K562 (cell line): Measurements from ENCODE around the gene PET100. TPM values are rescaled to one million over a fixed set of nuclear protein-coding genes. Genes with fewer than 3 reads are reported as not detected.

Source experiments
- BCOR ChIP-seq: fragments of 450-650 bp; IDR thresholded peaks from 2 replicates; pipeline ENCODE4 v1.6.1; 2016
- EP300 ChIP-seq: IDR thresholded peaks from 2 replicates; pipeline ENCODE4 v1.6.1; 2012; ENCODE audit warnings: low read length, improper control_type of control experiment
- ESRRB ChIP-seq: fragments of 250-450 bp; sonication (Bioruptor Pico); IDR thresholded peaks from 2 replicates; pipeline ENCODE4 v1.5.0; 2020; ENCODE audit warnings: mild to moderate bottlenecking, moderate library complexity, borderline replicate concordance
- KLF6 ChIP-seq: fragments of 250-450 bp; sonication (Bioruptor Pico); IDR thresholded peaks from 2 replicates; pipeline ENCODE4 v1.4.0; 2020; ENCODE audit warnings: mild to moderate bottlenecking, moderate library complexity, borderline replicate concordance
- LEF1 ChIP-seq: fragments of 450-650 bp; IDR thresholded peaks from 2 replicates; pipeline ENCODE4 v1.6.1; 2016; ENCODE audit warnings: mild to moderate bottlenecking
- MAFK ChIP-seq: IDR thresholded peaks from 2 replicates; pipeline ENCODE4 v1.6.1; 2011; ENCODE audit warnings: low read length, improper control_type of control experiment
- PRPF4 ChIP-seq: fragments of 200-400 bp; formaldehyde crosslinking; IDR thresholded peaks from one replicate; pipeline ENCODE4 v1.6.1; 2017; ENCODE audit warnings: low read length, low read depth, mild to moderate bottlenecking; ENCODE audit not compliant: insufficient read depth, poor library complexity, severe bottlenecking
- SIN3A ChIP-seq, 2 experiments: fragments of 150-350 bp in 1 of 2; IDR thresholded peaks; 2 replicates each; pipeline ENCODE4 v1.6.1; 2011 to 2016; ENCODE audit warnings: borderline replicate concordance in 2 of 2, low read depth in 2 of 2, low read length in 2 of 2, mild to moderate bottlenecking in 2 of 2, moderate library complexity in 2 of 2; ENCODE audit not compliant: control insufficient read depth in 1 of 2
- SMAD4 ChIP-seq: fragments of 250-450 bp; sonication (Bioruptor Pico); conservative IDR thresholded peaks from 2 replicates; pipeline ENCODE4 v1.8.0; 2021; ENCODE audit warnings: inconsistent platforms, mild to moderate bottlenecking, moderate library complexity
- TCF3 ChIP-seq: sonication (generic); formaldehyde crosslinking; IDR thresholded peaks from 2 replicates; pipeline ENCODE4 v1.4.0; 2020; ENCODE audit warnings: mild to moderate bottlenecking, missing genetic modification reagents
- THRAP3 ChIP-seq: fragments of 450-650 bp; IDR thresholded peaks from 2 replicates; pipeline ENCODE4 v1.6.1; 2016; ENCODE audit warnings: mild to moderate bottlenecking, inconsistent platforms, borderline replicate concordance
- ZBED1 ChIP-seq: IDR thresholded peaks from 2 replicates; pipeline ENCODE4 v1.6.1; 2014
- ZNF282 ChIP-seq: sonication (generic); formaldehyde crosslinking; IDR thresholded peaks from 2 replicates; pipeline ENCODE4 v1.8.1; 2023; ENCODE audit warnings: missing genetic modification reagents
- ZNF766 ChIP-seq: fragments of 200-800 bp; sonication (Bioruptor generic); conservative IDR thresholded peaks from 2 replicates; pipeline ENCODE4 v1.6.1; 2016; ENCODE audit warnings: missing genetic modification characterization, missing compliant biosample characterization
- polyA plus RNA-seq, 8 experiments: library from polyadenylated mRNA; depleted of rRNA in 4 of 8; stranded (reverse) in 5 of 8; unstranded in 3 of 8; fragments of >200 nt; fragmentation: Nextera tagmentation in 2 of 8; fragmentation: Illumina TruSeq in 1 of 8; extraction: Ambion mirVana in 2 of 8; extraction: Trizol in 1 of 8; gene quantifications; 2 replicates each; pipeline versions ENCODE4 v1.2.1 to v1.2.3, GENCODE V29; 2011 to 2014; ENCODE audit warnings: inconsistent platforms in 1 of 8, missing spikeins in 1 of 8
- total RNA-seq, 7 experiments: library from RNA; depleted of rRNA in 6 of 7; stranded (reverse); fragments of >200 nt in 6 of 7; fragmentation: Illumina TruSeq in 2 of 7; extraction: Trizol in 2 of 7; gene quantifications; 2 replicates each; pipeline versions ENCODE4 v1.2.1 to v1.2.3, GENCODE V29; 2011 to 2021; ENCODE audit warnings: low replicate concordance in 1 of 7
- TF ChIP-seq, protein P1 (sequence below), 2 experiments: fragments of 450-650 bp in 1 of 2; sonication (generic) in 1 of 2; formaldehyde crosslinking; conservative IDR thresholded peaks; 2 replicates each; pipeline versions ENCODE4 v1.4.0 to v1.8.1; 2020 to 2022; ENCODE audit warnings: mild to moderate bottlenecking in 1 of 2, missing genetic modification reagents in 1 of 2
- TF ChIP-seq, protein P2 (sequence below): sonication (generic); formaldehyde crosslinking; IDR thresholded peaks from 2 replicates; pipeline ENCODE4 v1.8.1; 2023; ENCODE audit warnings: missing genetic modification reagents, mild to moderate bottlenecking, borderline replicate concordance
- TF ChIP-seq, protein P3 (sequence below): fragments of 200-800 bp; sonication (Bioruptor generic); IDR thresholded peaks from 2 replicates; pipeline ENCODE4 v1.6.1; 2017; ENCODE audit warnings: missing genetic modification characterization, missing compliant biosample characterization
- TF ChIP-seq, protein P4 (sequence below): IDR thresholded peaks from 2 replicates; pipeline ENCODE4 v1.6.1; 2011; ENCODE audit warnings: borderline replicate concordance, low read depth, mild to moderate bottlenecking, moderate library complexity, low read length; ENCODE audit not compliant: insufficient read depth, poor library complexity, severe bottlenecking

PET100 gene
- total and polyA plus RNA-seq, 9 of the 15 experiments (the other 6 are each of a cell fraction or from before 2014, with no cell fraction given), result 62.3 to 351 (median 98.3) TPM

DNA sequence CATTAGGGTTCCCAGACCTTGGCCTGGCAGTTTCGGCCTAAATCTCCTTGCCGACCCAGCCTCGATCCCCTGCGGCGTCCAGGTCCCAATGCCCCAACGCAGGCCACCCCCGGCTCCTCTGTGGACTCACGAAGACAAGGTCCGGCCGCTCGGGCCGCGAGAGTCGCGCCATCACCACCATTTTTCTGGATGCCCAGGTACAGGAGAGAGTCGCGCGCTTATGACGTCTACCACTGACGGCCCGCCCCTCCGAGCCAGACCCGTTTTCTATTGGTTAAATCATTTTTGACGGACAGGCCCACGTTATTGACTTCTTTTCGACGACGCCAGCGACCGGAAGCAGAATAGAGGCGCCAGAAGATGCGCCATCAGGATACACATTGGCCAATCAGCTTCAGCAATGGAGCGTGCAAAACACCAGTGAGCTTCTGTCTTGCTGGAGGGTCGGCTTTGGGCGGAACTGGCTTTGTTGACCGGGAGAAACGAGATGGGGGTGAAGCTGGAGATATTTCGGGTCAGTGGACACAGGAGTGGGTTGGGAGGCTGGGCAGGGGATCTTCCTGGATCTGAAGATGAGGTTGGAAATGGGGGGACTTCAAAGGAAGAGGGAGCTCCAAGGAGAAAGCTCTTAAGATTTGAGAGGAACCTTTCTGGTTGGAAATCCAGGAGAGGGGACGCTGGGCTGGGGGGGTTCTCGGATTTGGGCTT, at the start of gene PET100, which contains the start of gene XAB2 (continued):
- TF ChIP-seq, protein P1, sequence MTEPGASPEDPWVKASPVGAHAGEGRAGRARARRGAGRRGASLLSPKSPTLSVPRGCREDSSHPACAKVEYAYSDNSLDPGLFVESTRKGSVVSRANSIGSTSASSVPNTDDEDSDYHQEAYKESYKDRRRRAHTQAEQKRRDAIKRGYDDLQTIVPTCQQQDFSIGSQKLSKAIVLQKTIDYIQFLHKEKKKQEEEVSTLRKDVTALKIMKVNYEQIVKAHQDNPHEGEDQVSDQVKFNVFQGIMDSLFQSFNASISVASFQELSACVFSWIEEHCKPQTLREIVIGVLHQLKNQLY (CRISPR knock-in tag; conservative IDR thresholded peaks at IDR 0.05), result no peak
- TF ChIP-seq BCOR (no peak), LEF1 (no peak), MAFK (no peak; the same call in 1 of the 2 replicates), ZBED1 (no peak), SMAD4 (CRISPR knock-in tag) (no peak), KLF6 (CRISPR knock-in tag) (no peak), SIN3A (IDR thresholded peaks at IDR 0.05; ENCODE audit: borderline replicate concordance in 2 of 2, control insufficient read depth in 1 of 2, low read depth in 2 of 2, low read length in 2 of 2) (peak; percentile 49 to 81; a peak in 3 of 4 replicates), EP300 (no peak), ZNF282 (CRISPR knock-in tag) (no peak), ZNF766 (no peak), THRAP3 (no peak), PRPF4 (no peak), TCF3 (CRISPR knock-in tag) (no peak), ESRRB (no peak)
- TF ChIP-seq, protein P2, sequence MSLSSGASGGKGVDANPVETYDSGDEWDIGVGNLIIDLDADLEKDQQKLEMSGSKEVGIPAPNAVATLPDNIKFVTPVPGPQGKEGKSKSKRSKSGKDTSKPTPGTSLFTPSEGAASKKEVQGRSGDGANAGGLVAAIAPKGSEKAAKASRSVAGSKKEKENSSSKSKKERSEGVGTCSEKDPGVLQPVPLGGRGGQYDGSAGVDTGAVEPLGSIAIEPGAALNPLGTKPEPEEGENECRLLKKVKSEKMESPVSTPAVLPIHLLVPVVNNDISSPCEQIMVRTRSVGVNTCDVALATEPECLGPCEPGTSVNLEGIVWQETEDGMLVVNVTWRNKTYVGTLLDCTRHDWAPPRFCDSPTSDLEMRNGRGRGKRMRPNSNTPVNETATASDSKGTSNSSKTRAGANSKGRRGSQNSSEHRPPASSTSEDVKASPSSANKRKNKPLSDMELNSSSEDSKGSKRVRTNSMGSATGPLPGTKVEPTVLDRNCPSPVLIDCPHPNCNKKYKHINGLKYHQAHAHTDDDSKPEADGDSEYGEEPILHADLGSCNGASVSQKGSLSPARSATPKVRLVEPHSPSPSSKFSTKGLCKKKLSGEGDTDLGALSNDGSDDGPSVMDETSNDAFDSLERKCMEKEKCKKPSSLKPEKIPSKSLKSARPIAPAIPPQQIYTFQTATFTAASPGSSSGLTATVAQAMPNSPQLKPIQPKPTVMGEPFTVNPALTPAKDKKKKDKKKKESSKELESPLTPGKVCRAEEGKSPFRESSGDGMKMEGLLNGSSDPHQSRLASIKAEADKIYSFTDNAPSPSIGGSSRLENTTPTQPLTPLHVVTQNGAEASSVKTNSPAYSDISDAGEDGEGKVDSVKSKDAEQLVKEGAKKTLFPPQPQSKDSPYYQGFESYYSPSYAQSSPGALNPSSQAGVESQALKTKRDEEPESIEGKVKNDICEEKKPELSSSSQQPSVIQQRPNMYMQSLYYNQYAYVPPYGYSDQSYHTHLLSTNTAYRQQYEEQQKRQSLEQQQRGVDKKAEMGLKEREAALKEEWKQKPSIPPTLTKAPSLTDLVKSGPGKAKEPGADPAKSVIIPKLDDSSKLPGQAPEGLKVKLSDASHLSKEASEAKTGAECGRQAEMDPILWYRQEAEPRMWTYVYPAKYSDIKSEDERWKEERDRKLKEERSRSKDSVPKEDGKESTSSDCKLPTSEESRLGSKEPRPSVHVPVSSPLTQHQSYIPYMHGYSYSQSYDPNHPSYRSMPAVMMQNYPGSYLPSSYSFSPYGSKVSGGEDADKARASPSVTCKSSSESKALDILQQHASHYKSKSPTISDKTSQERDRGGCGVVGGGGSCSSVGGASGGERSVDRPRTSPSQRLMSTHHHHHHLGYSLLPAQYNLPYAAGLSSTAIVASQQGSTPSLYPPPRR, result no peak
- TF ChIP-seq, protein P3, sequence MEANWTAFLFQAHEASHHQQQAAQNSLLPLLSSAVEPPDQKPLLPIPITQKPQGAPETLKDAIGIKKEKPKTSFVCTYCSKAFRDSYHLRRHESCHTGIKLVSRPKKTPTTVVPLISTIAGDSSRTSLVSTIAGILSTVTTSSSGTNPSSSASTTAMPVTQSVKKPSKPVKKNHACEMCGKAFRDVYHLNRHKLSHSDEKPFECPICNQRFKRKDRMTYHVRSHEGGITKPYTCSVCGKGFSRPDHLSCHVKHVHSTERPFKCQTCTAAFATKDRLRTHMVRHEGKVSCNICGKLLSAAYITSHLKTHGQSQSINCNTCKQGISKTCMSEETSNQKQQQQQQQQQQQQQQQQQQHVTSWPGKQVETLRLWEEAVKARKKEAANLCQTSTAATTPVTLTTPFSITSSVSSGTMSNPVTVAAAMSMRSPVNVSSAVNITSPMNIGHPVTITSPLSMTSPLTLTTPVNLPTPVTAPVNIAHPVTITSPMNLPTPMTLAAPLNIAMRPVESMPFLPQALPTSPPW (CRISPR knock-in tag), result no peak; the same call in 1 of the 2 replicates
- TF ChIP-seq, protein P4, sequence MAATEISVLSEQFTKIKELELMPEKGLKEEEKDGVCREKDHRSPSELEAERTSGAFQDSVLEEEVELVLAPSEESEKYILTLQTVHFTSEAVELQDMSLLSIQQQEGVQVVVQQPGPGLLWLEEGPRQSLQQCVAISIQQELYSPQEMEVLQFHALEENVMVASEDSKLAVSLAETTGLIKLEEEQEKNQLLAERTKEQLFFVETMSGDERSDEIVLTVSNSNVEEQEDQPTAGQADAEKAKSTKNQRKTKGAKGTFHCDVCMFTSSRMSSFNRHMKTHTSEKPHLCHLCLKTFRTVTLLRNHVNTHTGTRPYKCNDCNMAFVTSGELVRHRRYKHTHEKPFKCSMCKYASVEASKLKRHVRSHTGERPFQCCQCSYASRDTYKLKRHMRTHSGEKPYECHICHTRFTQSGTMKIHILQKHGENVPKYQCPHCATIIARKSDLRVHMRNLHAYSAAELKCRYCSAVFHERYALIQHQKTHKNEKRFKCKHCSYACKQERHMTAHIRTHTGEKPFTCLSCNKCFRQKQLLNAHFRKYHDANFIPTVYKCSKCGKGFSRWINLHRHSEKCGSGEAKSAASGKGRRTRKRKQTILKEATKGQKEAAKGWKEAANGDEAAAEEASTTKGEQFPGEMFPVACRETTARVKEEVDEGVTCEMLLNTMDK, result no peak
